ENCODE results near the gene GPANK1.
"Not testable (repeated sequence)": the region's sequence is repeated elsewhere in the genome, so short reads cannot be mapped to it uniquely, and the experiment has no call there.

The GPANK1 gene

GRCh38 chr6:31664790-31665500, at the start of gene GPANK1:
GPANK1 (minus strand) TSS chr6:31664997; CDS start chr6:31664478, 519 bp downstream.
- H3K27ac ChIP-seq, result peak within 1 kb of the TSS; percentile 99
- no peak for TF ChIP-seq ZFX (IDR thresholded peaks at IDR 0.05; ENCODE audit: borderline replicate concordance)
- TF ChIP-seq CTCF (IDR thresholded peaks at IDR 0.05), result no peak

GRCh38 chr6:31713991-31714684, 49.3 kb upstream of the GPANK1 start:
- TF ChIP-seq ZFX (IDR thresholded peaks at IDR 0.05; ENCODE audit: borderline replicate concordance), result no peak
- TF ChIP-seq CTCF (IDR thresholded peaks at IDR 0.05), result no peak
- no peak overlapping the region for H3K27ac ChIP-seq

GRCh38 chr6:31713465-31713864, 48.7 kb upstream of the GPANK1 start:
- no peak overlapping the region for H3K27ac ChIP-seq
- no peak for TF ChIP-seq ZFX (IDR thresholded peaks at IDR 0.05; ENCODE audit: borderline replicate concordance)
- TF ChIP-seq CTCF (IDR thresholded peaks at IDR 0.05), result no peak

- TF ChIP-seq CTCF (IDR thresholded peaks at IDR 0.05) (peak; percentile 71), ZFX (IDR thresholded peaks at IDR 0.05; ENCODE audit: borderline replicate concordance) (no peak)
- no peak overlapping the region for H3K27ac ChIP-seq
Measured at GRCh38 chr6:31712296-31712695, 47.5 kb upstream of the GPANK1 start.

GRCh38 chr6:31711233-31711632, 46.4 kb upstream of the GPANK1 start:
- TF ChIP-seq CTCF (IDR thresholded peaks at IDR 0.05) (no peak), ZFX (IDR thresholded peaks at IDR 0.05; ENCODE audit: borderline replicate concordance) (no peak)
- no peak overlapping the region for H3K27ac ChIP-seq

- H3K27ac ChIP-seq, result no peak overlapping the region
- TF ChIP-seq ZFX (IDR thresholded peaks at IDR 0.05; ENCODE audit: borderline replicate concordance), result no peak
- no peak for TF ChIP-seq CTCF (IDR thresholded peaks at IDR 0.05)
Measured at GRCh38 chr6:31710523-31711219, 45.9 kb upstream of the GPANK1 start.

GRCh38 chr6:31709157-31709556, 44.4 kb upstream of the GPANK1 start:
- not testable (repeated sequence) for H3K27ac ChIP-seq

Data from 22Rv1 (cell line).